ENCODE results near the gene CAMK1D. TPM values are rescaled to one million over a fixed set of nuclear protein-coding genes. Genes with fewer than 3 reads are reported as not detected.

The CAMK1D gene
- total and polyA plus RNA-seq, 2 experiments from 2014 or later, result 4.6 to 7.2 TPM

DNA sequence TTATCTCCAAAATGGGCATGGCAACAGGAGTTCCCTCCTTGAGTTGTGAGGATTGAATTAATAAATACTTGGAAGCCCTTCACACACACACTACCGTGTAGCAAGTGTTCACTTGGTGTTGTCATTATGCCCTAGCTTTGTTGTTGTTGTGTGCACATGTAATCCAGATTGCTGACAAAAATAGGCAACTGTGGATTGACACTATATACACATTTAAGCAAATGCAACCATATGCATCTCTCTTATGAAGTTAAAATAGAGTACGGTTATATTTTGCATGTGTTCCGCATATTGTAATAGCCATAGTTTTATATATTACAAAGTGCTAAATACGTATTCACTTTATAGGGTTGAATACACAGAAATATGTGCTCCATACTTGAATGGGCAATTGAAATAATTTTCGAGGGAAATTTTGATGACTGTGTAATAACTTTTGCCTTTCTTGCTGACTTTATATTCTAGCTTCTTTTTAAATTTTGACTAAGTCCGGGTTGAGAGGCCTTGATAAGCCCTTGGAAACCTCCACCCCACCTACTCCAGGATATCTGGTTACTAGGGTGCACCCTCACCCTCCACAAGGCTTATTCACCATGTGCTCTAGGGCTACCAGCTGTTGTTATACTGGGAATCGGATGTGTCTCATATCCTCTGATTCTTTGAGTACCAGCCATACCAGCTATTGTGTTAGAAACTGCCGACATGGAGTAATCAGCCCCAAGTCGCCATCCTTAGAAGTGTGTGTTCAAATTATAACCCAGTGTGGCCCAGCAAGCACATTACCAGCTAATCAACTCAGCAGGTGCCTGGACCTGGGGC, 265.0 kb downstream of the CAMK1D start (continued):
- TF ChIP-seq, protein P1, sequence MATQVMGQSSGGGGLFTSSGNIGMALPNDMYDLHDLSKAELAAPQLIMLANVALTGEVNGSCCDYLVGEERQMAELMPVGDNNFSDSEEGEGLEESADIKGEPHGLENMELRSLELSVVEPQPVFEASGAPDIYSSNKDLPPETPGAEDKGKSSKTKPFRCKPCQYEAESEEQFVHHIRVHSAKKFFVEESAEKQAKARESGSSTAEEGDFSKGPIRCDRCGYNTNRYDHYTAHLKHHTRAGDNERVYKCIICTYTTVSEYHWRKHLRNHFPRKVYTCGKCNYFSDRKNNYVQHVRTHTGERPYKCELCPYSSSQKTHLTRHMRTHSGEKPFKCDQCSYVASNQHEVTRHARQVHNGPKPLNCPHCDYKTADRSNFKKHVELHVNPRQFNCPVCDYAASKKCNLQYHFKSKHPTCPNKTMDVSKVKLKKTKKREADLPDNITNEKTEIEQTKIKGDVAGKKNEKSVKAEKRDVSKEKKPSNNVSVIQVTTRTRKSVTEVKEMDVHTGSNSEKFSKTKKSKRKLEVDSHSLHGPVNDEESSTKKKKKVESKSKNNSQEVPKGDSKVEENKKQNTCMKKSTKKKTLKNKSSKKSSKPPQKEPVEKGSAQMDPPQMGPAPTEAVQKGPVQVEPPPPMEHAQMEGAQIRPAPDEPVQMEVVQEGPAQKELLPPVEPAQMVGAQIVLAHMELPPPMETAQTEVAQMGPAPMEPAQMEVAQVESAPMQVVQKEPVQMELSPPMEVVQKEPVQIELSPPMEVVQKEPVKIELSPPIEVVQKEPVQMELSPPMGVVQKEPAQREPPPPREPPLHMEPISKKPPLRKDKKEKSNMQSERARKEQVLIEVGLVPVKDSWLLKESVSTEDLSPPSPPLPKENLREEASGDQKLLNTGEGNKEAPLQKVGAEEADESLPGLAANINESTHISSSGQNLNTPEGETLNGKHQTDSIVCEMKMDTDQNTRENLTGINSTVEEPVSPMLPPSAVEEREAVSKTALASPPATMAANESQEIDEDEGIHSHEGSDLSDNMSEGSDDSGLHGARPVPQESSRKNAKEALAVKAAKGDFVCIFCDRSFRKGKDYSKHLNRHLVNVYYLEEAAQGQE (IDR thresholded peaks at IDR 0.05; ENCODE audit: unreplicated experiment), result no peak
- no peak for TF ChIP-seq NANOG (IDR thresholded peaks at IDR 0.05; ENCODE audit: borderline replicate concordance)
- no peak for TF ChIP-seq STAT1 (IDR thresholded peaks at IDR 0.05; ENCODE audit: unreplicated experiment)
- TF ChIP-seq EZH2 (IDR thresholded peaks at IDR 0.05; ENCODE audit: low read depth, unreplicated experiment), result no peak
- TF ChIP-seq ZNF331 (CRISPR knock-in tag; IDR thresholded peaks at IDR 0.05; ENCODE audit: low read depth), result no peak

DNA sequence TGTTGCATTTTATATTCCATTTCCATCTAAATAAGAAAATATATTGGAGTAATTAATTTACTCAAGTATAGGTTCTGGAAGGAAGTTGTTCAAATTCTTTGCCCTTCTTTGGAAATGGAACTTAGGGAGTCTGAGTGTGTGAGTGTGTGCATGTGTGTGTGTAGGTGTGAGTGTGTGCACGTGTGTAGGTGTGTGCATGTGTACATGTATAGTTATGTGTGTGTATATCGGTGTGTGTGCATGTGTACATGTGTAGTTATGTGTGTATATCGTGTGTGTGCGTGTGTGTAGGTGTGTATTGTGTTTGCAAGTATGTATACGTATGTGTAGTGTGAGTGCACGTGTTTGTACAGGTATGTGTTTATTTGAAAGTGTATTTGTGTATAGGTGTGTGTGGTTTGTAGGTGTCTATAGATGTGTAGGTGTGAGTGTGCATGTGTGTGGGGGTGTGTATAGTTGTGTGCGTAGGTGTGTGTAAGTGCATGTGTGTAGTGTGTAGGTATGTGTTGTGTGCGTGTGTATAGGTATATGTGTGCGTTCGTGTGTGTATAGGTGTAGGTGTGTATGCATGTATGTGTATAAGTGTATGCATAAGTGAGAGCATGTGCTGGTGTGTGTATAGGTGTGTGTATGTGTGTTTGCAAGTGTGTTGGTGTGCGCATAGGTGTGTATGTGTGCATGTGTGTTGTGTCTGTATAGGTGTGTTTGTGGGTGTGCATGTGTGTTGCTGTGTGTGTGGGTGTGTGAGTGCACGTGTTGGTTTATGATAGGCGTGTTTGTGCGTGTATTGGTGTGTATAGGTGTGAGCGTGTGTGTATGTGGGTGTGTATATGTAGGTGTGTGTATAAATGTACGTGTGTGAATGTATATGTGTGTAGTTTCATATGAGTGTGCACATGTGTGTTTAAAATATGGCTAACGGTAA, 266.2 kb downstream of the CAMK1D start:
- H3K4me3 ChIP-seq, result no peak overlapping the region
- H3K79me2 ChIP-seq (replicated peaks; ENCODE audit: insufficient read depth), result no peaks in the 10 kb centered on the region
- H3K27me3 ChIP-seq (ENCODE audit: insufficient read depth), result no peaks in the 10 kb centered on the region
- H3F3A ChIP-seq (replicated peaks; ENCODE audit: low read depth), result no peaks in the 10 kb centered on the region
- Mint-ChIP-seq H3K4me1 (peaks cover 7% of the 10 kb centered on the region; the same call in 2 of the 3 replicates), H3K4me3 (no peak overlapping the region), H3K9me3 (no peaks in the 10 kb centered on the region), H3K27ac (no peak overlapping the region), H3K36me3 (ENCODE audit: low read depth) (no peaks in the 10 kb centered on the region), H3K27me3 (ENCODE audit: insufficient read depth, low read depth, poor library complexity) (peaks cover 2% of the 10 kb centered on the region)
- no peaks in the 10 kb centered on the region for H3K9me2 ChIP-seq (ENCODE audit: insufficient read depth)
- H3K4me2 ChIP-seq, result no peak overlapping the region
- ATAC-seq (no peak), DNase-seq (ENCODE audit: low spot score) (no peak)
- no peaks in the 10 kb centered on the region for H3K4me1 ChIP-seq (ENCODE audit: insufficient read depth)
- H4K20me1 ChIP-seq (replicated peaks; ENCODE audit: insufficient read depth), result no peaks in the 10 kb centered on the region
- H3K27ac ChIP-seq (ENCODE audit: low read depth), result no peak overlapping the region
- no peak overlapping the region for H2AFZ ChIP-seq
- H3K36me3 ChIP-seq (ENCODE audit: insufficient read depth), result no peaks in the 10 kb centered on the region
- TF ChIP-seq, protein P2, sequence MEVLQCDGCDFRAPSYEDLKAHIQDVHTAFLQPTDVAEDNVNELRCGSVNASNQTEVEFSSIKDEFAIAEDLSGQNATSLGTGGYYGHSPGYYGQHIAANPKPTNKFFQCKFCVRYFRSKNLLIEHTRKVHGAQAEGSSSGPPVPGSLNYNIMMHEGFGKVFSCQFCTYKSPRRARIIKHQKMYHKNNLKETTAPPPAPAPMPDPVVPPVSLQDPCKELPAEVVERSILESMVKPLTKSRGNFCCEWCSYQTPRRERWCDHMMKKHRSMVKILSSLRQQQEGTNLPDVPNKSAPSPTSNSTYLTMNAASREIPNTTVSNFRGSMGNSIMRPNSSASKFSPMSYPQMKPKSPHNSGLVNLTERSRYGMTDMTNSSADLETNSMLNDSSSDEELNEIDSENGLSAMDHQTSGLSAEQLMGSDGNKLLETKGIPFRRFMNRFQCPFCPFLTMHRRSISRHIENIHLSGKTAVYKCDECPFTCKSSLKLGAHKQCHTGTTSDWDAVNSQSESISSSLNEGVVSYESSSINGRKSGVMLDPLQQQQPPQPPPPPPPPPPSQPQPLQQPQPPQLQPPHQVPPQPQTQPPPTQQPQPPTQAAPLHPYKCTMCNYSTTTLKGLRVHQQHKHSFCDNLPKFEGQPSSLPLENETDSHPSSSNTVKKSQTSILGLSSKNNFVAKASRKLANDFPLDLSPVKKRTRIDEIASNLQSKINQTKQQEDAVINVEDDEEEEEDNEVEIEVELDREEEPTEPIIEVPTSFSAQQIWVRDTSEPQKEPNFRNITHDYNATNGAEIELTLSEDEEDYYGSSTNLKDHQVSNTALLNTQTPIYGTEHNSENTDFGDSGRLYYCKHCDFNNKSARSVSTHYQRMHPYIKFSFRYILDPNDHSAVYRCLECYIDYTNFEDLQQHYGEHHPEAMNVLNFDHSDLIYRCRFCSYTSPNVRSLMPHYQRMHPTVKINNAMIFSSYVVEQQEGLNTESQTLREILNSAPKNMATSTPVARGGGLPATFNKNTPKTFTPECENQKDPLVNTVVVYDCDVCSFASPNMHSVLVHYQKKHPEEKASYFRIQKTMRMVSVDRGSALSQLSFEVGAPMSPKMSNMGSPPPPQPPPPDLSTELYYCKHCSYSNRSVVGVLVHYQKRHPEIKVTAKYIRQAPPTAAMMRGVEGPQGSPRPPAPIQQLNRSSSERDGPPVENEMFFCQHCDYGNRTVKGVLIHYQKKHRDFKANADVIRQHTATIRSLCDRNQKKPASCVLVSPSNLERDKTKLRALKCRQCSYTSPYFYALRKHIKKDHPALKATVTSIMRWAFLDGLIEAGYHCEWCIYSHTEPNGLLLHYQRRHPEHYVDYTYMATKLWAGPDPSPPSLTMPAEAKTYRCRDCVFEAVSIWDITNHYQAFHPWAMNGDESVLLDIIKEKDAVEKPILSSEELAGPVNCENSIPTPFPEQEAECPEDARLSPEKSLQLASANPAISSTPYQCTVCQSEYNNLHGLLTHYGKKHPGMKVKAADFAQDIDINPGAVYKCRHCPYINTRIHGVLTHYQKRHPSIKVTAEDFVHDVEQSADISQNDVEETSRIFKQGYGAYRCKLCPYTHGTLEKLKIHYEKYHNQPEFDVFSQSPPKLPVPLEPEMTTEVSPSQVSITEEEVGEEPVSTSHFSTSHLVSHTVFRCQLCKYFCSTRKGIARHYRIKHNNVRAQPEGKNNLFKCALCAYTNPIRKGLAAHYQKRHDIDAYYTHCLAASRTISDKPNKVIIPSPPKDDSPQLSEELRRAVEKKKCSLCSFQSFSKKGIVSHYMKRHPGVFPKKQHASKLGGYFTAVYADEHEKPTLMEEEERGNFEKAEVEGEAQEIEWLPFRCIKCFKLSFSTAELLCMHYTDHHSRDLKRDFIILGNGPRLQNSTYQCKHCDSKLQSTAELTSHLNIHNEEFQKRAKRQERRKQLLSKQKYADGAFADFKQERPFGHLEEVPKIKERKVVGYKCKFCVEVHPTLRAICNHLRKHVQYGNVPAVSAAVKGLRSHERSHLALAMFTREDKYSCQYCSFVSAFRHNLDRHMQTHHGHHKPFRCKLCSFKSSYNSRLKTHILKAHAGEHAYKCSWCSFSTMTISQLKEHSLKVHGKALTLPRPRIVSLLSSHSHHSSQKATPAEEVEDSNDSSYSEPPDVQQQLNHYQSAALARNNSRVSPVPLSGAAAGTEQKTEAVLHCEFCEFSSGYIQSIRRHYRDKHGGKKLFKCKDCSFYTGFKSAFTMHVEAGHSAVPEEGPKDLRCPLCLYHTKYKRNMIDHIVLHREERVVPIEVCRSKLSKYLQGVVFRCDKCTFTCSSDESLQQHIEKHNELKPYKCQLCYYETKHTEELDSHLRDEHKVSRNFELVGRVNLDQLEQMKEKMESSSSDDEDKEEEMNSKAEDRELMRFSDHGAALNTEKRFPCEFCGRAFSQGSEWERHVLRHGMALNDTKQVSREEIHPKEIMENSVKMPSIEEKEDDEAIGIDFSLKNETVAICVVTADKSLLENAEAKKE (CRISPR knock-in tag; IDR thresholded peaks at IDR 0.05), result no peak
- TF ChIP-seq, protein P3, sequence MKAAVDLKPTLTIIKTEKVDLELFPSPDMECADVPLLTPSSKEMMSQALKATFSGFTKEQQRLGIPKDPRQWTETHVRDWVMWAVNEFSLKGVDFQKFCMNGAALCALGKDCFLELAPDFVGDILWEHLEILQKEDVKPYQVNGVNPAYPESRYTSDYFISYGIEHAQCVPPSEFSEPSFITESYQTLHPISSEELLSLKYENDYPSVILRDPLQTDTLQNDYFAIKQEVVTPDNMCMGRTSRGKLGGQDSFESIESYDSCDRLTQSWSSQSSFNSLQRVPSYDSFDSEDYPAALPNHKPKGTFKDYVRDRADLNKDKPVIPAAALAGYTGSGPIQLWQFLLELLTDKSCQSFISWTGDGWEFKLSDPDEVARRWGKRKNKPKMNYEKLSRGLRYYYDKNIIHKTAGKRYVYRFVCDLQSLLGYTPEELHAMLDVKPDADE (IDR thresholded peaks at IDR 0.05), result no peak
- no peak for TF ChIP-seq EZH2 (IDR thresholded peaks at IDR 0.05; ENCODE audit: low read depth, unreplicated experiment)
- TF ChIP-seq NANOG (IDR thresholded peaks at IDR 0.05; ENCODE audit: borderline replicate concordance), result no peak
